ENCODE measurements around the gene SYT1.

The SYT1 gene

GRCh38 chr12:79434561-79434960, 570.0 kb downstream of the SYT1 start:
- ATAC-seq = no peak
- TF ChIP-seq ZFP3 (CRISPR knock-in tag; IDR thresholded peaks at IDR 0.05) (no peak), POU6F1 (CRISPR knock-in tag; IDR thresholded peaks at IDR 0.05; ENCODE audit: borderline replicate concordance, low read depth) (no peak), TSHZ2 (CRISPR knock-in tag; IDR thresholded peaks at IDR 0.05) (no peak), ZC3H10 (CRISPR knock-in tag; IDR thresholded peaks at IDR 0.05) (no peak), GLIS3 (CRISPR knock-in tag; IDR thresholded peaks at IDR 0.05) (no peak), ESRRG (CRISPR knock-in tag; IDR thresholded peaks at IDR 0.05) (no peak), ZFP30 (CRISPR knock-in tag; IDR thresholded peaks at IDR 0.05) (no peak), ZNF70 (CRISPR knock-in tag; IDR thresholded peaks at IDR 0.05) (no peak), ARNTL (CRISPR knock-in tag; IDR thresholded peaks at IDR 0.05; ENCODE audit: borderline replicate concordance, low read depth) (no peak), OSR1 (CRISPR knock-in tag; IDR thresholded peaks at IDR 0.05) (no peak), CSDC2 (CRISPR knock-in tag; IDR thresholded peaks at IDR 0.05) (no peak), BACH2 (CRISPR knock-in tag; IDR thresholded peaks at IDR 0.05; ENCODE audit: borderline replicate concordance) (no peak), TOX (CRISPR knock-in tag; IDR thresholded peaks at IDR 0.05; ENCODE audit: borderline replicate concordance) (no peak), CREB5 (CRISPR knock-in tag; IDR thresholded peaks at IDR 0.05; ENCODE audit: low read depth) (no peak), SNAI2 (CRISPR knock-in tag; IDR thresholded peaks at IDR 0.05) (no peak), TCF4 (CRISPR knock-in tag; IDR thresholded peaks at IDR 0.05; ENCODE audit: borderline replicate concordance) (no peak)

GRCh38 chr12:79435742-79436141, 571.2 kb downstream of the SYT1 start:
- ATAC-seq = no peak
- TF ChIP-seq POU6F1 (CRISPR knock-in tag; IDR thresholded peaks at IDR 0.05; ENCODE audit: borderline replicate concordance, low read depth) (no peak), ZFP30 (CRISPR knock-in tag; IDR thresholded peaks at IDR 0.05) (no peak), BACH2 (CRISPR knock-in tag; IDR thresholded peaks at IDR 0.05; ENCODE audit: borderline replicate concordance) (no peak)

GRCh38 chr12:79438480-79439174, 574.1 kb downstream of the SYT1 start:
- TF ChIP-seq GLIS3 (CRISPR knock-in tag; IDR thresholded peaks at IDR 0.05) (no peak), RARB (CRISPR knock-in tag; IDR thresholded peaks at IDR 0.05) (no peak)
- ATAC-seq = no peak

- ATAC-seq = no peak
- TF ChIP-seq TOX (CRISPR knock-in tag; IDR thresholded peaks at IDR 0.05; ENCODE audit: borderline replicate concordance) (no peak), ZFP3 (CRISPR knock-in tag; IDR thresholded peaks at IDR 0.05) (no peak), ZNF70 (CRISPR knock-in tag; IDR thresholded peaks at IDR 0.05) (no peak), POU6F1 (CRISPR knock-in tag; IDR thresholded peaks at IDR 0.05; ENCODE audit: borderline replicate concordance, low read depth) (no peak), ESRRG (CRISPR knock-in tag; IDR thresholded peaks at IDR 0.05) (no peak), ARNTL (CRISPR knock-in tag; IDR thresholded peaks at IDR 0.05; ENCODE audit: borderline replicate concordance, low read depth) (no peak), ZC3H10 (CRISPR knock-in tag; IDR thresholded peaks at IDR 0.05) (no peak), GLIS3 (CRISPR knock-in tag; IDR thresholded peaks at IDR 0.05) (no peak), ZNF565 (CRISPR knock-in tag; conservative IDR thresholded peaks at IDR 0.05; ENCODE audit: low read depth) (no peak), TCF4 (CRISPR knock-in tag; IDR thresholded peaks at IDR 0.05; ENCODE audit: borderline replicate concordance) (no peak), CREB5 (CRISPR knock-in tag; IDR thresholded peaks at IDR 0.05; ENCODE audit: low read depth) (no peak), ZNF8 (CRISPR knock-in tag; IDR thresholded peaks at IDR 0.05) (no peak), SNAI2 (CRISPR knock-in tag; IDR thresholded peaks at IDR 0.05) (no peak), ZFP30 (CRISPR knock-in tag; IDR thresholded peaks at IDR 0.05) (no peak), PPARA (CRISPR knock-in tag; IDR thresholded peaks at IDR 0.05; ENCODE audit: borderline replicate concordance) (no peak), CSRNP3 (CRISPR knock-in tag; IDR thresholded peaks at IDR 0.05) (no peak), CSDC2 (CRISPR knock-in tag; IDR thresholded peaks at IDR 0.05) (no peak)
These were observed 574.7 kb downstream of the SYT1 start for GRCh38 chr12:79439175-79439825.

All from SK-N-SH treated with all-trans-retinoic acid at 6 μM for 48 hours (cell line).